LNCaP clone FGC (cell line): ENCODE results near the gene SHB.

Source experiments
- DNase-seq: peaks from one replicate; pipeline ENCODE4 v3.0.0-alpha.2; 2011; ENCODE audit warnings: low read depth
- H3K4me3 ChIP-seq: 2 replicates; pipeline ENCODE4 v1.5.1; 2011; ENCODE audit warnings: mild to moderate bottlenecking, low read depth, low read length, control low read depth
- CTCF ChIP-seq: IDR thresholded peaks from 2 replicates; pipeline ENCODE4 v1.5.1; 2012; ENCODE audit warnings: mild to moderate bottlenecking; ENCODE audit not compliant: control insufficient read depth, insufficient read depth; ENCODE audit errors: extremely low read depth

The SHB gene

GRCh38 chr9:38063363-38063707, 5.7 kb downstream of the SHB start:
- no peak for TF ChIP-seq CTCF
- no peak for DNase-seq
- no peak overlapping the region for H3K4me3 ChIP-seq

GRCh38 chr9:38062498-38063362, 6.3 kb downstream of the SHB start:
- no peak overlapping the region for H3K4me3 ChIP-seq
- TF ChIP-seq CTCF, result no peak
- no peak for DNase-seq

- DNase-seq, result no peak
- no peak overlapping the region for H3K4me3 ChIP-seq
- no peak for TF ChIP-seq CTCF
Measured at GRCh38 chr9:38062106-38062497, 6.9 kb downstream of the SHB start.

DNA sequence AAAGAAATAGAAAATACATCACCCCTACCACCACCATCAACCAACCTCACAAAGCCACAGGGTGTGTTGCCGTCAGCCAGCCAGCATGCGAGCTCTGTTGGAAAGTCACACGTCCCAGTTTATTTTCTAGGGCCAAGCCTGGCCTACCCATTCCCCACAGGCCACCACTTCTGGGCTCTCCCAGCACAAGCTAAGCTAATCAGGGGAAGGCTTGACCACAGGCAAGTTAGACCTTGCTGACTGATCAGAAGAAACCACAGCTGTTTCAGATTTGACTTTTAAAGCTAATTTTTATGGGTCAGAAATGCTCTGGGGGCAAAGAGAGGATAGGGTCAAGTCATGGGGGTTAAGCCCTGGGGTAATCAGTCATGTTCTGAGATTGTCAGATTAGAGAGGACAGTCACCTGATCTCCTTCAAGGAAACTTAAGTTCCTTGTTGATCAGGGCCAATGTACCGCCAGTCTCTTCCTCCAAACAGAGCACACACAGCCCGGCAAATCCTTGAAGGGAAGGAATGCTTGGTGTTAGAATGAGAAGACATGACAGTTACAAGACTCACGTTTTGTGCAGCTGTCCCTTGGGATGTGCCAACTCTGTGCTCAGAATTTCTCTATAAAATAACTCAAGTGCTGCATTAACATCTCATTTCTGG, 7.6 kb downstream of the SHB start:
- TF ChIP-seq CTCF, result no peak
- H3K4me3 ChIP-seq, result no peak overlapping the region
- no peak for DNase-seq

- no peak overlapping the region for H3K4me3 ChIP-seq
- no peak for TF ChIP-seq CTCF
Measured at GRCh38 chr9:38060681-38061080, 8.3 kb downstream of the SHB start.

DNA sequence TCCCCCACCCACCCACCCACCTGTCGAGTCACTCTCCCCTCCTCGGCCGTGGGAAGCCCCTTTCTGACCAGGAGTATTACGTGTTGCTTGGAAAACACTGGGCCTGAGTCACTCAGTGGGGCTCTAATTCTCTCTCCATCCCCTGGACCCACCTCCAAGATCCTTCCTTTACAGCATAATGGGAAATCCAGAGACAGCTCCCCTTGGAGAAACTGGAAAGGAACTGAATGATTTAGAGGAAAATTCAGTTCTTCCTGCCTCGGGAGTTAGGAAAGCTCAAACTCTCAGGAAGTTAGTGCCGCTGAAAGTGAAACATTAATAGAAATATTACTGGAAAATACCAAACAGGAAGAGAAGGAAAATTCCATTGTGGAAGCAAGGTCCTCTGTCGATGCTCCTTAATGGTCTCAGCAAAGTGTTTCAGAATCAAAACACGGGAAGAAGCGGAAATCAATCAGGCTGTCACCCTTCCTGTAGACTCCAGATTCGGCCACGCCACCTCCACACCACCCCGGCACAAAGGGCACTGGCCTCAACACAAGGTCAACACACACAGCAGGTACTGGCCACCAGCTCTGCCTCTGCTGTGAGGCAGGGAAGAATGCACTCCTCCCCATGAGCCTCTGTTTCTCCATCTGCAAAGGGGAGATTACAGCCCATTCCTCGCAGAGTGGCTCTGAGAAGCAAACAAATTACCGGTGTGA, 9.6 kb downstream of the SHB start:
- no peak for TF ChIP-seq CTCF
- no peak overlapping the region for H3K4me3 ChIP-seq
- no peak for DNase-seq

More at GRCh38 chr9:38060681-38061080, 8.3 kb downstream of the SHB start:
- no peak for DNase-seq
